DOHH2 (cell line): ENCODE data around the gene RHEX.

ENCODE experiments used
- H3F3A ChIP-seq: fragments of 200-600 bp; sonication (generic), shearing (Covaris generic); 2 replicates; pipeline ENCODE4 v1.6.0; 2016; ENCODE audit warnings: antibody characterized with exemption, mild to moderate bottlenecking; ENCODE audit not compliant: control insufficient read depth, insufficient read depth
- H3K27ac ChIP-seq: fragments of 200-600 bp; sonication (generic); 2 replicates; pipeline ENCODE4 v1.5.1; 2014; ENCODE audit warnings: low read depth, mild to moderate bottlenecking, low read length, moderate library complexity
- H3K27me3 ChIP-seq: fragments of 200-600 bp; sonication (generic); 2 replicates; pipeline ENCODE4 v1.6.1; 2014; ENCODE audit warnings: mild to moderate bottlenecking, low read length, mixed read lengths; ENCODE audit not compliant: control insufficient read depth
- H3K36me3 ChIP-seq: fragments of 200-600 bp; sonication (generic); 2 replicates; pipeline ENCODE4 v1.6.1; 2014; ENCODE audit warnings: mild to moderate bottlenecking, low read length, moderate library complexity, mixed read lengths; ENCODE audit not compliant: control insufficient read depth
- H3K4me1 ChIP-seq: fragments of 200-600 bp; sonication (generic); 2 replicates; pipeline ENCODE4 v1.6.1; 2014; ENCODE audit warnings: mild to moderate bottlenecking, low read length, mixed read lengths; ENCODE audit not compliant: control insufficient read depth
- H3K4me2 ChIP-seq: fragments of 200-600 bp; sonication (generic); 2 replicates; pipeline ENCODE4 v1.6.0; 2014; ENCODE audit warnings: mild to moderate bottlenecking, low read length, moderate library complexity
- H3K4me3 ChIP-seq: fragments of 200-600 bp; sonication (generic); 2 replicates; pipeline ENCODE4 v1.5.1; 2014; ENCODE audit warnings: mild to moderate bottlenecking, low read length, mixed read lengths
- H3K79me2 ChIP-seq: fragments of 200-600 bp; sonication (generic); 2 replicates; pipeline ENCODE4 v1.6.1; 2014; ENCODE audit warnings: mild to moderate bottlenecking, low read length, mixed read lengths; ENCODE audit not compliant: control insufficient read depth
- H3K9me2 ChIP-seq: fragments of 200-600 bp; sonication (generic); replicated peaks from 2 replicates; pipeline ENCODE4 v1.6.1; 2014; ENCODE audit warnings: mild to moderate bottlenecking, low read length, mixed read lengths; ENCODE audit not compliant: control insufficient read depth
- H3K9me3 ChIP-seq: fragments of 200-600 bp; sonication (generic); 2 replicates; pipeline ENCODE4 v1.6.1; 2014; ENCODE audit warnings: antibody characterized with exemption, low read length, mixed read lengths; ENCODE audit not compliant: control insufficient read depth, insufficient read depth
- H4K20me1 ChIP-seq: fragments of 200-600 bp; sonication (generic); 2 replicates; pipeline ENCODE4 v1.6.0; 2014; ENCODE audit warnings: low read depth, mild to moderate bottlenecking, antibody characterized with exemption, low read length, moderate library complexity; ENCODE audit not compliant: control insufficient read depth, insufficient read depth
- EZH2phosphoT487 ChIP-seq: fragments of 200-600 bp; sonication (generic); IDR thresholded peaks from 2 replicates; pipeline ENCODE4 v1.6.1; 2017; ENCODE audit warnings: borderline replicate concordance, mild to moderate bottlenecking, antibody characterized with exemption, low read length, moderate library complexity, mixed read lengths
- TF ChIP-seq, protein P1 (sequence below): fragments of 200-600 bp; sonication (generic); IDR thresholded peaks from one replicate; pipeline ENCODE4 v1.5.1; 2014; ENCODE audit warnings: antibody characterized with exemption, mild to moderate bottlenecking, low read depth, low read length; ENCODE audit not compliant: poor library complexity, severe bottlenecking

Gene RHEX

DNA sequence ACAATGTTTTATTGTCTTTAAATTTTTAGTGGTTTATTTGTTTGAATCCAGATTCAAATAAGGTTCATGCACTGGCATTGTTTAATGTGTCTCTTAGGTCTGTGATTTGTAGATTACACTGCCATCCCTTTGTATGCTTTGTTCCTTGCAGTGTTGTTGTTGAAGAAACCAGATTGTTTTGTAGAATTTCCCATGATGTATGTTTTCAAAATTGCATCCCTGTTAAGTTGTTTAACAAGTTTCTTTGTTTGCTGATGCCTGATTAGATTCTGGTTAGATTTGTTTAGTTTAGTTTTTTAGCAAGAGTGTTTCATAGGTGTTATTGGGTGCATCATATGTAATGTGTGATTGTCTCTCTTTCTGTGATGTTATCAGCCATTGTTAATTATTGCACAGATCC is 69.7 kb downstream of the RHEX start:
- no peaks in the 10 kb centered on the region for H4K20me1 ChIP-seq

DNA sequence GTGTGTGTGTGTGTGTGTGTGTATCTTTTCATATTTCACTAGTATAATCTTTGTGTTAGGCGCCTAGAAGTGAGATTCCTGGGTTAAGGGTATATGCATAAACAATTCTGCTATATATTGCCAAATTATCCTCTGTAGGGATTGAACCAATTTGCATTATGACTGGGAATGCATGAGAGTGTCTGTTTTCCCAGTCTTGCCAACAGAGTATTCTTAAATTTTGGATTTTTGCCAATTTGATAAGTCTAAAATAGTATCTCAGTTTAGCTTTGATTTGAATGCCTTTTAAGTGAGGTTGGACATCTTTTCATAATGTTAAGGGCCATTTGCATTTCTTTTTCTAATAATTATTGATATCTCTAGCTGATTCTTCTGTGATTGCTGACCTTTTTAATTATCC is 72.4 kb downstream of the RHEX start:
- Histone ChIP-seq H3K9me3 (no peaks in the 10 kb centered on the region), H3K79me2 (no peaks in the 10 kb centered on the region), H3K4me3 (no peak overlapping the region), H3K4me2 (no peak overlapping the region), H3K27me3 (peaks cover 16% of the 10 kb centered on the region), H3K9me2 (no peaks in the 10 kb centered on the region), H3K36me3 (no peaks in the 10 kb centered on the region), H4K20me1 (no peaks in the 10 kb centered on the region), H3K27ac (no peak overlapping the region), H3K4me1 (no peaks in the 10 kb centered on the region), H3F3A (no peaks in the 10 kb centered on the region)
- no peak for TF ChIP-seq EZH2phosphoT487
- TF ChIP-seq, protein P1, sequence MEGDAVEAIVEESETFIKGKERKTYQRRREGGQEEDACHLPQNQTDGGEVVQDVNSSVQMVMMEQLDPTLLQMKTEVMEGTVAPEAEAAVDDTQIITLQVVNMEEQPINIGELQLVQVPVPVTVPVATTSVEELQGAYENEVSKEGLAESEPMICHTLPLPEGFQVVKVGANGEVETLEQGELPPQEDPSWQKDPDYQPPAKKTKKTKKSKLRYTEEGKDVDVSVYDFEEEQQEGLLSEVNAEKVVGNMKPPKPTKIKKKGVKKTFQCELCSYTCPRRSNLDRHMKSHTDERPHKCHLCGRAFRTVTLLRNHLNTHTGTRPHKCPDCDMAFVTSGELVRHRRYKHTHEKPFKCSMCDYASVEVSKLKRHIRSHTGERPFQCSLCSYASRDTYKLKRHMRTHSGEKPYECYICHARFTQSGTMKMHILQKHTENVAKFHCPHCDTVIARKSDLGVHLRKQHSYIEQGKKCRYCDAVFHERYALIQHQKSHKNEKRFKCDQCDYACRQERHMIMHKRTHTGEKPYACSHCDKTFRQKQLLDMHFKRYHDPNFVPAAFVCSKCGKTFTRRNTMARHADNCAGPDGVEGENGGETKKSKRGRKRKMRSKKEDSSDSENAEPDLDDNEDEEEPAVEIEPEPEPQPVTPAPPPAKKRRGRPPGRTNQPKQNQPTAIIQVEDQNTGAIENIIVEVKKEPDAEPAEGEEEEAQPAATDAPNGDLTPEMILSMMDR: no peak

More for the DNA sequence above, 69.7 kb downstream of the RHEX start:
- H3F3A ChIP-seq: no peaks in the 10 kb centered on the region
- H3K36me3 ChIP-seq: no peaks in the 10 kb centered on the region
- TF ChIP-seq, protein P1: no peak
- TF ChIP-seq EZH2phosphoT487: no peak
- H3K9me3 ChIP-seq: no peaks in the 10 kb centered on the region
- H3K4me1 ChIP-seq: peaks cover 1% of the 10 kb centered on the region; the same call in 1 of the 2 replicates
- H3K9me2 ChIP-seq: no peaks in the 10 kb centered on the region
- no peak overlapping the region for H3K4me2 ChIP-seq
- H3K4me3 ChIP-seq: no peak overlapping the region
- no peaks in the 10 kb centered on the region for H3K79me2 ChIP-seq
- H3K27ac ChIP-seq: no peak overlapping the region
- peaks cover 21% of the 10 kb centered on the region for H3K27me3 ChIP-seq

DNA sequence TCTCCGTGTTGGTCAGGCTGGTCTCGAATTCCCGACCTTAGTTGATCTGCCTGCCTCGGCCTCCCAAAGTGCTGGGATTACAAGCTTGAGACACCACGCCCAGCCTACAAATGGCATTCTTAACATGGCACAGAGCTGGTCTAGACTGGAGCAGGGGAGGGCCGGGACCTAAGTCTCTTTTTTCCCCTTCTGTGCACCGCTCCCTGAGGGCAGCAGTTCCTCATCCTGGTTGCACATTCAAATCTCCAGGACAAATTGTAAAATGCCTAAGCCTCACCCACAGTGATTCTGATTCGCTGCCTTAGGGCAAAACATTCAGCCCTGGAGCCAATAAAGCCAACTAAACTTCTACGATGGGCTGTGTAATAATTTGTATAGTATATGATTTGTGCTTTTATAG is 74.4 kb downstream of the RHEX start:
- TF ChIP-seq, protein P1: no peak
- no peak for TF ChIP-seq EZH2phosphoT487
- Histone ChIP-seq H3K4me2 (no peak overlapping the region), H3K27me3 (peaks cover 15% of the 10 kb centered on the region), H3K79me2 (no peaks in the 10 kb centered on the region), H3K9me3 (no peaks in the 10 kb centered on the region), H3K9me2 (no peaks in the 10 kb centered on the region), H3K4me1 (no peaks in the 10 kb centered on the region), H3K36me3 (no peaks in the 10 kb centered on the region), H3K4me3 (no peak overlapping the region), H3K27ac (no peak overlapping the region), H3F3A (no peaks in the 10 kb centered on the region), H4K20me1 (no peaks in the 10 kb centered on the region)
